ENCODE results near the gene KNG1. TPM values are rescaled to one million over a fixed set of nuclear protein-coding genes. Genes with fewer than 3 reads are reported as not detected.

Gene KNG1
- total and polyA plus RNA-seq, 10 of the 15 experiments (the other 5 are each of a cell fraction or from before 2014, with no cell fraction given) = 0.21 TPM; not detected in 9

GRCh38 chr3:186772701-186773417 lies 55.7 kb downstream of the KNG1 start:
- intact Hi-C loops (cut with micrococcal nuclease; ENCODE audit: unreplicated experiment) = no loop called here
- ATAC-seq (peak; percentile 96), FAIRE-seq (peak; percentile 27), DNase-seq (ENCODE audit: low read depth, low spot score) (no peak)
- Histone ChIP-seq H3K4me2 (ENCODE audit: control insufficient read depth, insufficient read depth) (peak overlapping the region; percentile 62), H3K4me3 (peak overlapping the region; percentile 67), H3K27ac (ENCODE audit: control insufficient read depth, insufficient read depth) (no peak overlapping the region), H3K9ac (ENCODE audit: control insufficient read depth, insufficient read depth, low read length) (peak overlapping the region; percentile 39), H3K4me1 (ENCODE audit: control insufficient read depth, insufficient read depth, low read length) (peaks cover 5% of the 10 kb centered on the region; the same call in 1 of the 2 replicates), H3K9me3 (replicated peaks; ENCODE audit: control insufficient read depth, insufficient read depth, low read length) (no peaks in the 10 kb centered on the region), H3K36me3 (ENCODE audit: control insufficient read depth in 2 of 2, insufficient read depth in 2 of 2, low read length in 1 of 2) (no peaks in the 10 kb centered on the region), H3K27me3 (replicated peaks in 1 of 2; ENCODE audit: control insufficient read depth in 2 of 2, insufficient read depth in 2 of 2, low read length in 1 of 2) (no peaks in the 10 kb centered on the region), H3K79me2 (ENCODE audit: control insufficient read depth, insufficient read depth, low read length) (no peaks in the 10 kb centered on the region), H2AFZ (ENCODE audit: control insufficient read depth, low read depth, low read length) (peak overlapping the region; percentile 51), H4K20me1 (ENCODE audit: control insufficient read depth, insufficient read depth) (no peaks in the 10 kb centered on the region)
- 11% methylated on average over 28 of the region's 28 CpGs for WGBS (ENCODE audit: insufficient coverage, insufficient replicate concordance, low lambda C conversion rate, missing lambda C conversion rate)
- in situ Hi-C loops (cut with MboI) = no loop called here
- RAD21 ChIA-PET (ENCODE audit: unreplicated experiment) = no interaction called here
- CTCF ChIA-PET = interaction anchor here (0.6 to 2.1 kb wide), 6 partner anchors 10 to 366 kb away, joined by 3 to 12 read pairs (median 4); partner anchors contain the start of genes EIF4A2 and RPL39L
- SMC1A ChIA-PET (ENCODE audit: uncharacterized antibody, unreplicated experiment) = interaction anchor here (1.2 kb wide), 2 partner anchors 11 to 13 kb away, joined by 3 read pairs; partner anchors contain the start of gene EIF4A2
- POLR2A ChIA-PET = interaction anchor here (0.6 to 1.5 kb wide), 3 partner anchors 9 to 554 kb away, joined by 4 to 6 read pairs (median 4); partner anchors contain the start of gene EIF4A2
- BruUV-seq (replicated peaks) = no TSS peak
- TF ChIP-seq NR2C1 (IDR thresholded peaks at IDR 0.05) = no peak
- TF ChIP-seq PKNOX1 (IDR thresholded peaks at IDR 0.05) = no peak
- TF ChIP-seq SIX5 (IDR thresholded peaks at IDR 0.05; ENCODE audit: low read depth, low read length, severe bottlenecking) = no peak
- peak; percentile 35; the same call in 1 of the 2 replicates for TF ChIP-seq SPI1 (IDR thresholded peaks at IDR 0.05; ENCODE audit: borderline replicate concordance, insufficient read depth, low read depth, low read length)
- peak; percentile 30; the same call in 1 of the 2 replicates for TF ChIP-seq POLR2A (IDR thresholded peaks at IDR 0.05; ENCODE audit: low read depth, low read length)
- TF ChIP-seq ATF7 (IDR thresholded peaks at IDR 0.05; ENCODE audit: low read depth) = no peak
- TF ChIP-seq CBFB (IDR thresholded peaks at IDR 0.05; ENCODE audit: low read depth) = no peak
- no peak for TF ChIP-seq EP300 (IDR thresholded peaks at IDR 0.05; ENCODE audit: borderline replicate concordance in 1 of 2, control insufficient read depth in 1 of 2, low read depth in 2 of 2, low read length in 2 of 2)
- TF ChIP-seq IRF5 (IDR thresholded peaks at IDR 0.05; ENCODE audit: borderline replicate concordance) = no peak
- TF ChIP-seq RAD51 (IDR thresholded peaks at IDR 0.05) = peak; percentile 77
- TF ChIP-seq MAX (IDR thresholded peaks at IDR 0.05; ENCODE audit: low read depth, low read length) = peak; percentile 77
- TF ChIP-seq IKZF1 (conservative IDR thresholded peaks at IDR 0.05) = 0 out of 2 replicates have a peak, but pooled peaks have one; percentile 26
- no peak for TF ChIP-seq NFXL1 (IDR thresholded peaks at IDR 0.05; ENCODE audit: borderline replicate concordance)
- no peak for TF ChIP-seq IRF3 (IDR thresholded peaks at IDR 0.05)
- no peak for TF ChIP-seq FOXK2 (IDR thresholded peaks at IDR 0.05)
- no peak for TF ChIP-seq MTA2 (IDR thresholded peaks at IDR 0.05; ENCODE audit: low read depth)
- peak; percentile 72 to 84 for TF ChIP-seq BHLHE40 (IDR thresholded peaks at IDR 0.05; ENCODE audit: borderline replicate concordance in 1 of 2, low read depth in 2 of 2, low read length in 1 of 2)
- peak in 1 of 2 experiments; percentile 13; a peak in 1 of 4 replicates for TF ChIP-seq IKZF2 (IDR thresholded peaks at IDR 0.05)
- TF ChIP-seq NBN (IDR thresholded peaks at IDR 0.05) = 0 out of 2 replicates have a peak, but pooled peaks have one; percentile 16

Measured in GM12878 (cell line).